Pancreas (tissue), 10 donors: Measurements from ENCODE around the gene SPEM1. TPM values are rescaled to one million over a fixed set of nuclear protein-coding genes. Genes with fewer than 3 reads are reported as not detected.
A peak's percentile ranks its signal among the peaks of the same experiment; 100 is the strongest.

Experiments used
- ATAC-seq, 4 donors: fragments of 200-7000 bp; cut with Tn5 transposase; one replicate each; pipeline versions ENCODE4 v1.8.0 to v1.9.1; 2020; ENCODE audit warnings: mild to moderate bottlenecking in 4 of 4, moderate library complexity in 4 of 4
- DNase-seq, 6 donors: peaks; one replicate each; pipeline ENCODE4 v3.0.0-alpha.2; 2020
- FAIRE-seq: peaks from 2 replicates; lab custom pipeline; 2012; peaks lifted over from hg19 to GRCh38; lab: Jason Lieb, UNC
- H3K27ac ChIP-seq, 4 donors: fragments of 200-600 bp; sonication (generic); 1 replicate in 3 of 4; 2 replicates in 1 of 4; pipeline versions ENCODE4 v1.5.0 to v1.8.0; 2020
- H3K27me3 ChIP-seq, 4 donors: fragments of 200-600 bp; one replicate each; pipeline ENCODE4 v1.8.0; 2021
- H3K36me3 ChIP-seq, 3 donors: fragments of 200-600 bp; sonication (generic) in 1 of 3; one replicate each; pipeline versions ENCODE4 v1.5.0 to v1.8.0; 2020 to 2021
- H3K4me1 ChIP-seq, 3 donors: fragments of 200-600 bp; one replicate each; pipeline ENCODE4 v1.8.0; 2021
- H3K4me3 ChIP-seq, 4 donors: fragments of 200-600 bp; sonication (generic) in 2 of 4; one replicate each; pipeline versions ENCODE4 v1.5.0 to v1.8.0; 2020 to 2021
- H3K9me3 ChIP-seq, 4 donors: fragments of 200-600 bp; one replicate each; pipeline ENCODE4 v1.8.0; 2021
- WGBS, 2 donors: extraction: QIAGEN DNeasy Blood & Tissue Kit; methylation state at CpG; one replicate each; pipeline ENCODE4 v1.1.7; 2013; 5-methylcytosine and 5-hydroxymethylcytosine counted together
- intact Hi-C, 3 donors: fragments of 100-400 bp; cut with DNase I; formaldehyde crosslinking; loops; one replicate each; pipeline versions ENCODE4 v1.11.1 to v1.14.2; 2022
- polyA plus RNA-seq, 2 donors: library from polyadenylated mRNA; stranded (reverse); fragments of 200-250 nt; gene quantifications; one replicate each; pipeline ENCODE4 v1.2.3, GENCODE V29; 2013
- total RNA-seq, 6 donors: library from RNA; stranded (reverse); fragmentation: NEBNext Ultra II Directional in 4 of 6; extraction: Animal tissue kit (Norgen Biotek cat#: 25700) in 4 of 6; gene quantifications; one replicate each; pipeline versions ENCODE4 v1.2.1 to v1.2.4, GENCODE V29; 2021 to 2023
- TF ChIP-seq, protein P1 (sequence below), 4 donors: fragments of 200-600 bp; sonication (generic) in 3 of 4; IDR thresholded peaks; one replicate each; pipeline versions ENCODE4 v1.5.0 to v1.8.0; 2021; ENCODE audit warnings: antibody characterized with exemption in 4 of 4
- donor health status: healthy with polysubstance abuse.
- donor health status: DM: no; HTN: no; CAD: no; lungs with moderate emphysema.
- donor health status: DM: no; HTN: no; CAD: no.
- donor health status: control.
- donor health status: control.
- donor health status: Bipolar disorder and iron deficiency.
- donor health status: DM: yes; HTN: yes; CAD: no.
- donor health status: DM: no; HTN: no; CAD: no.
- donor health status: DM: no; HTN: no; CAD: no.
- donor health status: DM: yes; HTN: yes; CAD: no.

Gene SPEM1
- total and polyA plus RNA-seq, 8 donors = not detected

DNA sequence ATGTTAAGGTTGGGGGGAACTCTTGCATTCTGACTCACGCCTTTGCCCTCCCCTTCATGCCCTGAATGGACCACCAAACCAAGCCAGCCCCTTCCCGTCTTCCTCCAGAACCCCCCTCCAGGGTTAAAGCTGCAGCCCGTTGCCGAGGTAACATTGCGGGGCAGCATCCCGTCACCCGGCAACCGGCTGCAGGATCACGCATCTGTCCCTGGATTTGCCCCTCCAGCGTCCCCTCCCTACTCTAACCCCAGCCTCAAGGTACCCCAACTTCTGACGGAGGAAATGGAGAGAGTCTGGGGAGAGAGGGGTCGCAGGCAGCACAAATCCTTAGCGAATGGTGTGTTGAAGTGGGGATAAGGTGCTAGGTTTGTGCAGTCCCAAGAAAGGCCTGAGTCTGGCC, 13.0 kb upstream of the SPEM1 start:
- WGBS, 2 donors = 80 to 83% methylated on average over 13 of the region's 13 CpGs
- ATAC-seq = no peak
- intact Hi-C loops = no loop called here
- TF ChIP-seq, protein P1, sequence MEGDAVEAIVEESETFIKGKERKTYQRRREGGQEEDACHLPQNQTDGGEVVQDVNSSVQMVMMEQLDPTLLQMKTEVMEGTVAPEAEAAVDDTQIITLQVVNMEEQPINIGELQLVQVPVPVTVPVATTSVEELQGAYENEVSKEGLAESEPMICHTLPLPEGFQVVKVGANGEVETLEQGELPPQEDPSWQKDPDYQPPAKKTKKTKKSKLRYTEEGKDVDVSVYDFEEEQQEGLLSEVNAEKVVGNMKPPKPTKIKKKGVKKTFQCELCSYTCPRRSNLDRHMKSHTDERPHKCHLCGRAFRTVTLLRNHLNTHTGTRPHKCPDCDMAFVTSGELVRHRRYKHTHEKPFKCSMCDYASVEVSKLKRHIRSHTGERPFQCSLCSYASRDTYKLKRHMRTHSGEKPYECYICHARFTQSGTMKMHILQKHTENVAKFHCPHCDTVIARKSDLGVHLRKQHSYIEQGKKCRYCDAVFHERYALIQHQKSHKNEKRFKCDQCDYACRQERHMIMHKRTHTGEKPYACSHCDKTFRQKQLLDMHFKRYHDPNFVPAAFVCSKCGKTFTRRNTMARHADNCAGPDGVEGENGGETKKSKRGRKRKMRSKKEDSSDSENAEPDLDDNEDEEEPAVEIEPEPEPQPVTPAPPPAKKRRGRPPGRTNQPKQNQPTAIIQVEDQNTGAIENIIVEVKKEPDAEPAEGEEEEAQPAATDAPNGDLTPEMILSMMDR (IDR thresholded peaks at IDR 0.05) = no peak
- DNase-seq = no peak
- Histone ChIP-seq H3K27ac (no peak overlapping the region), H3K36me3 (no peaks in the 10 kb centered on the region), H3K4me3 (no peak overlapping the region), H3K27me3 (no peaks in the 10 kb centered on the region), H3K9me3 (no peaks in the 10 kb centered on the region), H3K4me1 (peaks cover 2 to 10% (median 8%) of the 10 kb centered on the region in 3 donors)
- no peak for FAIRE-seq

DNA sequence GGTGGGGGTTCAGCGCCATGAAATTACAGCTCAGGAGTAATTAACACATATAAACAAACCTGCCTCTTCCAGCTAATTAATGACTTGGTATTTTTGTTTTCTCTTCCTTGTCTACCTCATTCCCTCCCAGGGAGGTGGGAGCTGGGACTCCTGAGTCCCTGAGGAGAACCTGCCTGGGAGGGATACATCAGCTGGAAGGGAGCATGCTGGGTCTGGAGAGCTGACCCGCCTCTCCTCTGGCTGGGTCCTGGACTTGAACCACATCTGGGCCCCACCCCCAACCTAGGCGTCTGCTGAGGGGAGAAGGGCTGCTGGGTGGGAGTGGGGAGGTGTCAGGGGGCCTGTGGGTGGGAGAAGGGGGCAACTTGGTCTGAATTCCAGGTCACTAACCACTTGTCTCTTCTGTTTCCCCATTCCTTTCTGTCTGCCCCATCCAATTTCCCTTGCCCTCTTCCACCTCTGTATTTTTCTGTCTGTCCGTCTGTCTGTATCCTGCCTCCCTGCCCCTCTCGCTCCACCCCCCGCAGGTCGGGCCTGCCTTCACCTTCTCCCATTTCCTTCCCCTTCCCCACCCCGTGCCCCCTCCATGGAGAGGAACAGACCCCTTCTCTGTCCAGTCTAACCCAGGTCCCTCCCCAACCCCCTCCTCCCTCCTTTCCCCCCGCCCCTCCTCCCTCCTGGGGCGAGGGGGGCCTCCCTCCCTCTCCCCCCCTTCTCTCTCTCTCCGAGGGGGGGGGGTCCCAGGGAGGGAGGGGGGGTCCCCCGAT, 12.5 kb upstream of the SPEM1 start, which contains the start of gene NLGN2:
NLGN2 (plus strand) TSS at position 361 of the 767 bp plus-strand sequence. CDS start 411 bp downstream, outside the sequence.
- Histone ChIP-seq H3K27me3 (no peaks in the 10 kb centered on the region), H3K4me3 (no peak within 1 kb of the TSS)
- 52 to 69% methylated on average over 9 to 11 of the region's 12 CpGs for WGBS, 2 donors

DNA sequence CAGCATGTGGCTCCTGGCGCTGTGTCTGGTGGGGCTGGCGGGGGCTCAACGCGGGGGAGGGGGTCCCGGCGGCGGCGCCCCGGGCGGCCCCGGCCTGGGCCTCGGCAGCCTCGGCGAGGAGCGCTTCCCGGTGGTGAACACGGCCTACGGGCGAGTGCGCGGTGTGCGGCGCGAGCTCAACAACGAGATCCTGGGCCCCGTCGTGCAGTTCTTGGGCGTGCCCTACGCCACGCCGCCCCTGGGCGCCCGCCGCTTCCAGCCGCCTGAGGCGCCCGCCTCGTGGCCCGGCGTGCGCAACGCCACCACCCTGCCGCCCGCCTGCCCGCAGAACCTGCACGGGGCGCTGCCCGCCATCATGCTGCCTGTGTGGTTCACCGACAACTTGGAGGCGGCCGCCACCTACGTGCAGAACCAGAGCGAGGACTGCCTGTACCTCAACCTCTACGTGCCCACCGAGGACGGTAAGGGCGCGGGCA, 11.8 kb upstream of the SPEM1 start:
- intact Hi-C loops = no loop called here
- no peak for DNase-seq
- no peaks in the 10 kb centered on the region for H3K4me1 ChIP-seq
- no peak for FAIRE-seq
- no peak overlapping the region for H3K4me3 ChIP-seq
- H3K27me3 ChIP-seq = no peaks in the 10 kb centered on the region
- H3K36me3 ChIP-seq = no peaks in the 10 kb centered on the region
- no peak for ATAC-seq
- TF ChIP-seq, protein P1 (IDR thresholded peaks at IDR 0.05) = no peak
- no peak overlapping the region for H3K27ac ChIP-seq
- WGBS, 2 donors = 65 to 67% methylated on average over 56 to 58 of the region's 58 CpGs
- H3K9me3 ChIP-seq = no peaks in the 10 kb centered on the region

More for the DNA sequence above, 12.5 kb upstream of the SPEM1 start, which contains the start of gene NLGN2:
- ATAC-seq = no peak
- peak in 1 of 6 donors; percentile 33 for DNase-seq
- FAIRE-seq = no peak
- Histone ChIP-seq H3K9me3 (no peaks in the 10 kb centered on the region), H3K36me3 (no peaks in the 10 kb centered on the region), H3K4me1 (peaks cover 2 to 6% (median 5%) of the 10 kb centered on the region in 3 donors), H3K27ac (no peak within 1 kb of the TSS)
- intact Hi-C loops = no loop called here
- TF ChIP-seq, protein P1 (IDR thresholded peaks at IDR 0.05) = no peak

DNA sequence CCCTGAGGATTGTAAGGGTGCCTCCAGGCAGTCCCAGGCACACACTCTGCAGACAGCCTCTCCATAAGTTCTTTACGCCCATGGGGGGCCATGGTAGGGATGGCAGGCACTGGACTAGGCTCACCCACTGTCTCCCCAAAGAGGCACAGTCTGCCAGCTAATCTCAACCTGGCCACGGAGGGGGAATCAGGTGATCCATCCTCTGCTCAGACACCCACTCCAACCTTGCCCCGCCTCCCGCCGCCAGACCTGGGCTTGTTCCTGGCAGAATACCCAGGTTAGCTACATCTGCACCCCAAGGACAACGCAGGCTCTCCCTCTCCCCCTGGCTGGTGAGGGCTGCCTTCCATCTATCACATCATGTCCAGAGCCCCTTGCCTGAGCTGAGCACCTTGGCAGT, 11.3 kb upstream of the SPEM1 start:
- DNase-seq (no peak), ATAC-seq (no peak), FAIRE-seq (no peak)
- Histone ChIP-seq H3K4me3 (no peak overlapping the region), H3K27ac (no peak overlapping the region), H3K36me3 (no peaks in the 10 kb centered on the region), H3K9me3 (no peaks in the 10 kb centered on the region), H3K27me3 (no peaks in the 10 kb centered on the region), H3K4me1 (no peaks in the 10 kb centered on the region)
- intact Hi-C loops = no loop called here
- 66 to 72% methylated on average over 6 of the region's 6 CpGs for WGBS, 2 donors
- TF ChIP-seq, protein P1 (IDR thresholded peaks at IDR 0.05) = no peak

DNA sequence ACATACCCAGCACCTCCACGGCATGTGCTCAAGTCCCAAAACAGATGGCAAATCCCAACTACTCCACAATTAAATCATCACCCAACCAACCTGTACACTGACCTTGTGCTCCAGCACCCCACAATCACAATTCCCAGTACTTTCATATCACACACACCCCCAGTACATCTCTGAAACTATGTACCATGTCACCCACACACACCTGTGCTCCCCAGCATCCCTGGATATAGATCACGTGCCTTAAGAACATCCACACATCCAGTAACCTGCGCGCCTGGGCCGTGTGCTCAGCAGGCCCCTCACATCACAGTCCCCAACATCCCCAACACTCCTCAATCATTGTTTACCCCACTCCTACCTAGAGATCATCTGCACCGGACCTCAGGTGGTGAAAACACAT, 10.4 kb upstream of the SPEM1 start:
- intact Hi-C loops = no loop called here
- no peaks in the 10 kb centered on the region for H3K36me3 ChIP-seq
- H3K27me3 ChIP-seq = no peaks in the 10 kb centered on the region
- H3K9me3 ChIP-seq = no peaks in the 10 kb centered on the region
- DNase-seq (no peak), ATAC-seq (no peak), FAIRE-seq (no peak)
- WGBS, 2 donors = 81 to 85% methylated on average over 6 of the region's 6 CpGs
- H3K27ac ChIP-seq = no peak overlapping the region
- TF ChIP-seq, protein P1 (IDR thresholded peaks at IDR 0.05) = no peak
- H3K4me1 ChIP-seq = no peaks in the 10 kb centered on the region
- no peak overlapping the region for H3K4me3 ChIP-seq
